HEK293T (cell line): ENCODE measurements around the gene SERPINE1.

Source experiments
- CTCF ChIA-PET: fragments of 350-600 bp; formaldehyde crosslinking; extraction: SDS; loops from one replicate; lab custom pipeline; 2021; ENCODE audit warnings: antibody characterized with exemption, inconsistent platforms; lab: Yijun Ruan, JAX
- POLR2A ChIA-PET: fragments of 350-600 bp; formaldehyde crosslinking; extraction: SDS; loops from one replicate; lab custom pipeline; 2020; ENCODE audit warnings: antibody characterized with exemption, inconsistent platforms; lab: Yijun Ruan, JAX
- DNase-seq: peaks from one replicate; pipeline ENCODE4 v3.0.0; 2012; ENCODE audit warnings: mixed read lengths; ENCODE audit errors: extremely low spot score
- ARNT ChIP-seq: fragments of 450-650 bp; IDR thresholded peaks from 2 replicates; pipeline ENCODE4 v1.6.1; 2017; ENCODE audit warnings: mild to moderate bottlenecking
- BHLHE40 ChIP-seq: fragments of 450-650 bp; IDR thresholded peaks from 2 replicates; pipeline ENCODE4 v1.6.1; 2016; ENCODE audit warnings: mild to moderate bottlenecking, moderate library complexity, borderline replicate concordance
- CTBP1 ChIP-seq: fragments of 450-650 bp; IDR thresholded peaks from 2 replicates; pipeline ENCODE4 v1.6.1; 2016; ENCODE audit warnings: borderline replicate concordance
- ELF4 ChIP-seq: fragments of 450-650 bp; IDR thresholded peaks from 2 replicates; pipeline ENCODE4 v1.6.1; 2017; ENCODE audit warnings: antibody characterized with exemption
- FOXA1 ChIP-seq: fragments of 450-650 bp; IDR thresholded peaks from 2 replicates; pipeline ENCODE4 v1.6.1; 2016; ENCODE audit warnings: mild to moderate bottlenecking
- FOXK2 ChIP-seq: fragments of 450-650 bp; IDR thresholded peaks from 2 replicates; pipeline ENCODE4 v1.6.1; 2016; ENCODE audit warnings: mild to moderate bottlenecking
- FOXM1 ChIP-seq: fragments of 450-650 bp; IDR thresholded peaks from 2 replicates; pipeline ENCODE4 v1.6.1; 2017; ENCODE audit warnings: mild to moderate bottlenecking, borderline replicate concordance
- HDGF ChIP-seq: fragments of 450-650 bp; IDR thresholded peaks from 2 replicates; pipeline ENCODE4 v1.6.1; 2017; ENCODE audit warnings: antibody characterized with exemption, borderline replicate concordance
- L3MBTL2 ChIP-seq: fragments of 450-650 bp; conservative IDR thresholded peaks from 2 replicates; pipeline ENCODE4 v1.6.1; 2016; ENCODE audit warnings: mild to moderate bottlenecking
- LEF1 ChIP-seq: fragments of 450-650 bp; IDR thresholded peaks from 2 replicates; pipeline ENCODE4 v1.6.1; 2017; ENCODE audit warnings: mild to moderate bottlenecking, borderline replicate concordance
- NFRKB ChIP-seq: fragments of 450-650 bp; IDR thresholded peaks from 2 replicates; pipeline ENCODE4 v1.6.1; 2016; ENCODE audit warnings: mild to moderate bottlenecking, moderate library complexity
- PKNOX1 ChIP-seq: fragments of 450-650 bp; IDR thresholded peaks from 2 replicates; pipeline ENCODE4 v1.6.1; 2016
- SP1 ChIP-seq: fragments of 450-650 bp; IDR thresholded peaks from 2 replicates; pipeline ENCODE4 v1.6.1; 2017
- SUZ12 ChIP-seq: fragments of 450-650 bp; IDR thresholded peaks from 2 replicates; pipeline ENCODE4 v1.6.1; 2016; ENCODE audit warnings: mild to moderate bottlenecking
- TARDBP ChIP-seq: fragments of 450-650 bp; IDR thresholded peaks from 2 replicates; pipeline ENCODE4 v1.6.1; 2016
- ZNF384 ChIP-seq: fragments of 450-650 bp; IDR thresholded peaks from 2 replicates; pipeline ENCODE4 v1.6.1; 2016

Gene SERPINE1

GRCh38 chr7:101179713-101180112 lies 52.8 kb downstream of the SERPINE1 start:
- ChIA-PET POLR2A (no interaction called here), CTCF (no interaction called here)
- TF ChIP-seq ELF4: no peak
- TF ChIP-seq BHLHE40: no peak
- no peak for TF ChIP-seq CTBP1
- no peak for TF ChIP-seq SUZ12
- TF ChIP-seq NFRKB: no peak
- TF ChIP-seq FOXK2: no peak
- TF ChIP-seq ZNF384: no peak
- no peak for TF ChIP-seq FOXM1
- TF ChIP-seq ARNT: no peak
- TF ChIP-seq LEF1: no peak
- TF ChIP-seq FOXA1: no peak
- no peak for TF ChIP-seq HDGF
- TF ChIP-seq SP1: no peak
- TF ChIP-seq PKNOX1: no peak
- TF ChIP-seq TARDBP: no peak
- TF ChIP-seq L3MBTL2: no peak
- DNase-seq: no peak

DNA sequence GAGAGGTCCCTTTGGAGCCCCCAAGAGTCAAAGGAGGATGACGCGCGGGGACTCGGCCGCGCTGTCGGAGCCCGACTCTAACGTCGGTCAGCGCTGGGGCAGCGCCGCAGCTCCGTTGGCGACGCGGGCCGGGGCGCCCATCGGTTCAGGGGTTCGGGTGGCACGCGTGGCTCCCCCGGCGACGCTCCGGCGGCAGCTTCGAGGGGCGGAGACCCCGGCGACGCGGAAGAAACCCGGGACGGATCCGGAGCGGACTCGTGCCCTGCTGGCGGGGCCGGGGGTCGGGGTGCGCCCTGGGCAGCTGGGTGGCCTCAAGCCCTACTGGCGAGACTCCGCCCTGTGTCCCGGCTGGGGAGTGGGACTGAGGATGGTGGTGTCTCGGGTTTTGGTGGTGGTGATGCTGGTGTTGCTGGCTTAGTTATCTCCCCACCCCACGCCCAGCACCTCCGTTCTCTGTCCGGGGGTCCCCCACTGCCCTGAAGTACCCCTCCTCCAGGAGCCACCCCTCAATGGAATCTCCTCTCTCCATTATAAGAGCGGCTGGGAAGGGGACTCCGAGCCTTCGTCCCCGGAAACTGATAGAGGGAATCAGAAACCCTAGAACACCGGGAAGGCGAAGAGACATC lies 53.3 kb downstream of the SERPINE1 start, which contains the start of gene NAT16:
TSS of gene NAT16 (minus strand) at position 164 of the 626 bp plus-strand sequence. CDS start 5,486 bp downstream, outside the sequence.
- CTCF ChIA-PET: no interaction called here

GRCh38 chr7:101185258-101185839 lies 58.4 kb downstream of the SERPINE1 start:
- TF ChIP-seq FOXK2 (no peak), LEF1 (no peak), SP1 (no peak), L3MBTL2 (no peak), CTBP1 (no peak), NFRKB (no peak), BHLHE40 (no peak), PKNOX1 (no peak), SUZ12 (no peak), TARDBP (no peak), HDGF (no peak), FOXM1 (no peak)
- CTCF ChIA-PET: interaction anchor here (0.7 to 0.8 kb wide), 2 partner anchors 9 to 43 kb away, joined by 3 to 4 read pairs; no protein-coding TSS in a partner anchor
- no peak for DNase-seq
- POLR2A ChIA-PET: interaction anchor here (0.7 to 1.0 kb wide), 2 partner anchors 12 to 33 kb away, joined by 3 read pairs; partner anchors contain the start of gene ZNHIT1

More for the DNA sequence above, 53.3 kb downstream of the SERPINE1 start, which contains the start of gene NAT16:
- no peak for DNase-seq
- TF ChIP-seq HDGF (no peak), FOXA1 (no peak)
- POLR2A ChIA-PET: no interaction called here

DNA sequence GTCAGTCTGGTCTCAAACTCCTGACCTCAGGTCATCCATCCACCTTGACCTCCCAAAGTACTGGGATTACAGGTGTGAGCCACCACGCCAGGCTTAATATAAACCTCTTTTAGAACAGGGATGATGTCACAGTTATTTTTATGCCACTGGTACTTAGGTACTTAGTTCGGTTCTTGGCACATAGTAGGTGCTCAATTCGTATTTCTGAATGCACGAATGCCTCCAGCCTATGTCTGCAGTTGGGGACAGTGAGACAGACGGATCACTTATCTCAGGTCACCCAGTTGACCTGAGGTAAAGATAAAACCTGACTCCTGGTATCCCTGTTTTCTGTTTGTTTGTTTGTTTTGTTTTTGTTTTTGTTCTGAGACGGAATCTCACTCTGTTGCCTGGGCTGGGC lies 59.3 kb downstream of the SERPINE1 start:
- POLR2A ChIA-PET: interaction anchor here (1.0 kb wide), 1 partner anchor 32 kb away, joined by 3 read pairs; the partner anchor contains the start of gene ZNHIT1
- TF ChIP-seq FOXM1 (no peak), PKNOX1 (no peak), ELF4 (no peak), SP1 (no peak), LEF1 (no peak), BHLHE40 (no peak), SUZ12 (no peak), NFRKB (no peak), TARDBP (no peak), FOXK2 (no peak)
- no peak for DNase-seq
- CTCF ChIA-PET: no interaction called here

- ChIA-PET CTCF (interaction anchor here (1.1 kb wide), 1 partner anchor 43 kb away, joined by 7 read pairs; no protein-coding TSS in a partner anchor), POLR2A (no interaction called here)
- DNase-seq: no peak
- TF ChIP-seq ZNF384: no peak
These were observed 60.0 kb downstream of the SERPINE1 start for GRCh38 chr7:101186844-101187428.
